HG02588 (cell line): Measurements from ENCODE around the gene MEF2C.
"Not testable (repeated sequence)": the region's sequence is repeated elsewhere in the genome, so short reads cannot be mapped to it uniquely, and the experiment has no call there.

Source experiments
- ATAC-seq: cut with Tn5 transposase; IDR thresholded peaks from one replicate; pipeline ENCODE4 v1.9.1; 2021; ENCODE audit warnings: mild to moderate bottlenecking, moderate library complexity; ENCODE audit not compliant: unreplicated experiment

The MEF2C gene

GRCh38 chr5:88883059-88883835, at the start of gene MEF2C:
Gene MEF2C (minus strand): TSS chr5:88883184. CDS start chr5:88823788, 59,396 bp downstream.
- peak; percentile 39 for ATAC-seq

GRCh38 chr5:88932541-88932940, 49.6 kb upstream of the MEF2C start:
- no peak for ATAC-seq

GRCh38 chr5:88930335-88930734, 47.4 kb upstream of the MEF2C start:
- ATAC-seq: no peak

GRCh38 chr5:88929385-88929784, 46.4 kb upstream of the MEF2C start:
- ATAC-seq: no peak

- ATAC-seq: no peak
These were observed 43.8 kb upstream of the MEF2C start for GRCh38 chr5:88926774-88927173.

GRCh38 chr5:88925692-88926490, 42.9 kb upstream of the MEF2C start:
- no peak for ATAC-seq

- no peak for ATAC-seq
These were observed 41.3 kb upstream of the MEF2C start for GRCh38 chr5:88924330-88924657.

GRCh38 chr5:88923623-88924329, 40.8 kb upstream of the MEF2C start:
- ATAC-seq: no peak

- ATAC-seq: not testable (repeated sequence)
These were observed 29.8 kb upstream of the MEF2C start for GRCh38 chr5:88912743-88913142.

- not testable (repeated sequence) for ATAC-seq
These were observed 28.1 kb upstream of the MEF2C start for GRCh38 chr5:88911059-88911572.

- not testable (repeated sequence) for ATAC-seq
These were observed 21.5 kb upstream of the MEF2C start for GRCh38 chr5:88904478-88904877.

GRCh38 chr5:88903966-88904365, 21.0 kb upstream of the MEF2C start:
- ATAC-seq: not testable (repeated sequence)

- not testable (repeated sequence) for ATAC-seq
These were observed 18.1 kb upstream of the MEF2C start for GRCh38 chr5:88901077-88901476.

- ATAC-seq: no peak
These were observed 16.2 kb upstream of the MEF2C start for GRCh38 chr5:88899096-88899737.

- ATAC-seq: no peak
These were observed 14.8 kb upstream of the MEF2C start for GRCh38 chr5:88897748-88898147.

GRCh38 chr5:88895681-88896501, 12.9 kb upstream of the MEF2C start:
- no peak for ATAC-seq

GRCh38 chr5:88892669-88893068, 9.7 kb upstream of the MEF2C start:
- no peak for ATAC-seq

- ATAC-seq: no peak
These were observed 7.2 kb upstream of the MEF2C start for GRCh38 chr5:88890070-88890781.
